Stimulated activated CD4-positive, alpha-beta T cell treated with anti-CD3 and anti-CD28 coated beads, Interleukin-2, amount 100 ng/mL, for 4 hours (primary cell): Measurements from ENCODE around the gene ZNF641.

Experiments used
- DNase-seq: peaks from one replicate; pipeline ENCODE4 v3.0.0-alpha.2; 2020; ENCODE audit warnings: low read depth

ZNF641 gene

DNA sequence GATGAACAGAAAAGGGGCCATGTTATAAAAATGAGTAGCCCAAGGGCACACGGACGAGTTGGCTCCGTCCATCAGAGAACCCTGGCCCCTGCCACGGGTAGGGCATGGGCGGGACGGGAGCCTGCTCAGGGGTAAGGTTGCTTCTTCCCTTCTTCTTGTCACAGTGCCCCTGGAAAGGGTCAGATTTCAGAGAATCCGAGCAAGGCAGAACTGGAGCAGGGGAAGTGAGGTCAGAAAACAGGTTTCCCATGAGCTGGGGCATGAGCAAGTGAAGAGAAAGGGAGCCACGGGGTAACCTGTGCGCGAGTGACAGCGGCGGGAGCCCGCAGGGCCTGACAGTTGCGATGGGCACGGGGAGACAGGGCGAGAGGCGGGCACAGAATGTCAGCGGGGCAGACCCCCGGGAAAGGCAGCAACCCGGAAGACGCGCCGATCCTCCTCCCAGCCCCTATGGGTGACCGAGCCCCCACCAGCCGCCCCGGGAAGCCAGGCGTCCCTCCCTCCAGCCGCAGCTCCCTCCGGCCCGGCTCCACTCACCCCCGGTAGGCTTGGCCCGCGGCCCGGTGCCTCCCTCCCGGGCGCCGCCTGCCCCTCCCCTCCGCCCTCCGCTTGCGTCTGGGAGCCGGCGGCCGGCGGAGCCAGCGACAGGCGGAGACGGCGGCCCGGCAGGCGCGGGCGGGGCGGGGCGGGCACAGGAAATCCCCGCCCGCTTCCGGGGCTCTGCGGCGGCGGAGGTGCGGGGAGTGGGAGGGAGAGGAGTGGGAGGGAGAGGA lies at the start of gene ZNF641:
ZNF641 (minus strand) TSS at position 671 of the 773 bp plus-strand sequence. CDS start 2,829 bp downstream, outside the sequence.
- DNase-seq: peak; percentile 77

DNA sequence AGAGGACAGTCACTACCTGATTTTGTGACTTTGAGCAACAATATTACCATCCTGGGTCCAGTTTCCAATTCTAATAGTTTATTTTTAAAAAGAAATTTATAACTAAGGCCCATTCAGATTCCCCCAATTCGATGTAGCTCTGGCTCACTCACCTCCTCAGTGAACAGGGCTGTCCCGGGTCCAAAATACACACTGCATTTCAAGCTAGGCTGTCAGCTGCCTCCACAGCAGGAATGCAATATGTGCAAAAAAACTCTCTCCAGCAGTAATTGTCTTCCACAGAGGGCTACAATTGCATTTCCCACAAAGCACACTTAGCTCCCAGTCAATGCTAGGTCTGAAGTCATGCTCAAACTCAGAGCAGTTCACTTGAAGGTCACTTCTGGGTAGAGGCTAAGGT lies 39.3 kb upstream of the ZNF641 start:
- no peak for DNase-seq

DNA sequence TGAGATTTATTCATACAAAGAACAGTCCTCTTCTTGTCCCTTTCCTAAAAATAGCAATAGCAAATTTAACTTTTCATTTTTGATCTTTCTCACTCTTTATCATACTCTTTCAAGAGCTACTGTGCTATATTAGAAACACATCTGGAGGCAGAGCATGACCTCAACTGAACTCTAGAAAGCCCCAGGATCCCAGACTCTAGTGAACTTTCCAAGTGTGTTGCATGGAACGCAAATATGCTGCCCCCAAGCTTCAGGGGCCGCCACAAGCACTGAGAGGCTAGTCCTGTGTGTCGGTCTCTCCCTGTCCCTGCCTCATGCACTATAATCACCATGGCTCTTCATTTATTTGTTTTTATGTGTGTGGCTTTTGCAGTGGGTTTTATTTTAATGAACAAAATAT lies 38.7 kb upstream of the ZNF641 start:
- no peak for DNase-seq

DNA sequence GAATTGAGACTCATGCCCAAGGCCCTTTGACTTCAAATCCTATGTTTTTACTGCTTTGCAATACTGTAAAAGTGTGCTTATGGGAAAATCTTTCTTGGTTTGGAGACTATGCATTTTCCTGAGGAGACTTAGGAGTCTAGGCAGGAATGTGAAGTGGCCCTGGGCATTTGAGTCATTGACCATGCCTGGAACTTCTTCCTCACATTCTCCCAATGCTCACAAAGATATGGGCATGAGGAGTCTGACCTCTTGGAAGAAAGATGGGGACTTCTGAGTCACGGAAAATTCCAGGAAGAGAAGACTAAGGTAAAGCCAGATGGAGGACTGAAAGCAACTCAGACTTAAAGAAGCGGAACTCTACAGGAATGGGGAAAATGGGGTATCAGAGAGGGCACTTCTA lies 38.2 kb upstream of the ZNF641 start:
- no peak for DNase-seq

DNA sequence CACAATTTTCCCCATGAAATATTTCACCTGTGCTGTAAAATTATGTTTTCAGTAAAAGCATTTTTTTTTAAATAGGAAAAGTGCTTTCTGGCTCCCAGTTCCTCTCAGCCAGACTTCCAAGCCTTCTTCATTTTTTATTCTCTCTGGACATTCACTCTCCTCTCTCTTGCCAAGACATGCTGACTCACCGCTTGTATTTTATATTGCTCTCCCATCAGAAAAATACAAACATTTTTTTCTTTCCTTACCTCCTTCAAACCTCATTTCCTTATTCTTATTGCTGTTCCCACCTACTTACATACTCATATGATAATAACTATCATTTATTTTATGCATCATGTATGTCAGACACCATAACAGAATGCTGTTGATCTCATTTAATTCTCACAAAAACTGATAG lies 37.7 kb upstream of the ZNF641 start:
- no peak for DNase-seq

DNA sequence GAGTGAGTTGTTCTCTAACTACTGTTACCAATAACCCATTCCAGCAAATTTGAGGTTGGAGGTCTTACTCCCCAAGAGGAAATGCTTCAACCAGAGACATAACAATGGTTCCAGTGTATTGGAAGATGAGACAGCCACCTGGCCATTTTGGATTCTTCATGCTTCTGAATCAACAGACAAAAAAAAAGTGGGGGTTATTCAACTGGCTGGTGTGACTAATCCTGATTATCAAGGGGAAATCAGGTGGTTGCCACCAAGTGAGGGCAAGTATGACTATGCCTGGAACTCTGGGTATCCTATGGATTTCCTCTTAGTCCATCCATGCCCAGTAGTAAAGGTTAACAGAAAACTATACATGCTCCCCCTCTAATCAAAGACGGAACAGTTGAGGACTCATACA lies 29.9 kb upstream of the ZNF641 start:
- DNase-seq: no peak

DNA sequence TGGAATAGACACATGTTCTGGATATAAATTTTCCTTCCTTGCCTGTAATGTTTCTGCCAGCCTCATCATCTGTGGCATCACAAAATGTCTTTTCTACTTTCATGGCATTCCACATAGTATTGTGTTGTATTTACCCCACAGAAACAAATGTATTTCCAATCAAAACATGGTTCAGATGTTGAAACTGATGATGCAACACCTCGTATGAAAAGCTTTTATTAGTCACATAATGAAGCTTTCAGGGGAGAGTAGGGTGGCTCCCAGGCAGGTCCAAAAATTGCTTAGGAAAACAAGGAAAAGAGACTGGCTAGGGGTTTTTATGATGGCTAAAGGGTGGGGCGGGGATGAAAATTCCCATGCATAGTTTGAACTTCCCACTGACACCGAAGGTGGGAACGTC lies 29.1 kb upstream of the ZNF641 start:
- DNase-seq: no peak

DNA sequence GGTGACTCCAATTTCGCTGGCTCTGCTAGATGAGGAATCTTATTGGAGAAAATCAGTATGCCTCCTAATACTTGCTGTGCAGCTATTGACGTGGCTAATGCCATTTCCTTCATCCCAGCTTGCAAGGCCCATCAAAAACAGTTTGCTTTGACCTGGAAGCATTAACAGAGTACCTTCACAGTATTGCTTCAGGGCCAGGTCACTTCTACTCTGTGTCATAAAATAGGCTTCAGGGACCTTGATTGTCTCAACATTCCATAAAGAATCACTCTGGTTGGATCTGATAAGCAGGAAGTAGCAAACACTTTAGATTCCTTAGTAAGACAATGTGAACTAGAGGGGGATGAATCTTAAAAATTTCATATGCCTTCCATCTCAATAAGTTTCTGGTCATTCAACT lies 26.9 kb upstream of the ZNF641 start:
- DNase-seq: no peak

DNA sequence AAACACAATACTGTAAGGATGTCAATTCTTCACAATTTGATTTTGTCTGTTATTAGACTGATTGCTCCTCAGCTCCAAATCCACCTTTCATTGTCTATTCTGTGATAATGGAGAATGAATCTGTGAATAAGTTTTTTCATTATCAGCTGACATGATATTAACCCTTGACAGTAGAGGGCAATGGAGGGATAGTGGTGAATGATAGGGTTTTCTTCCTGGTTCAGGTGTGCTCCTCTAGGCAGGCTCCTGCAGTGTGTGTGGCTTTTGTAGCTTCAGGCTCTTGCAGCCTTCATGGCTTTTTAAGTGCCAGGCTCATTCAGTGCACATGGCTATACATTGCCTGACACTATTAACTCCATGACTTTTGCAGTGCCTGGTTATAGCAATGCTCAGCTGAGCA lies 23.4 kb upstream of the ZNF641 start:
- DNase-seq: no peak

DNA sequence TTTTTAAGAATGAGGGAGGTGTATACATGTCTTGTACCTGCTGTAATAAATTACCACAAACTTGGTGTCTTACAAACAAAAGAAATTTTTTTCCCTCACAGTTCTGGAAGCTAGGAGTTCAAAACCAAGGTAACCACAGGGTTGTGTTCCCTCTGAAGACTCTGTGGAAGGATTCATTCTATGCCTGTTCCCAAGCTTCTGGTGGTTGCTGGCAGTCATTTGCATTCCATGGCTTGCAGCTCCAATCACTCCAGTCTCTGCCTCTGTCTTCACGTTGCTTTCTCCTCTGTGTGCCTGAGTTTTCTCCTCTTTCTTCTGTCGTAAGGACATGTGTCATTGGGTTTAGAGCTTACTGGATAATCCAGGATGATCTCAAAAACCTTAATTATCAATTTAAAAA lies 15.4 kb upstream of the ZNF641 start:
- no peak for DNase-seq

DNA sequence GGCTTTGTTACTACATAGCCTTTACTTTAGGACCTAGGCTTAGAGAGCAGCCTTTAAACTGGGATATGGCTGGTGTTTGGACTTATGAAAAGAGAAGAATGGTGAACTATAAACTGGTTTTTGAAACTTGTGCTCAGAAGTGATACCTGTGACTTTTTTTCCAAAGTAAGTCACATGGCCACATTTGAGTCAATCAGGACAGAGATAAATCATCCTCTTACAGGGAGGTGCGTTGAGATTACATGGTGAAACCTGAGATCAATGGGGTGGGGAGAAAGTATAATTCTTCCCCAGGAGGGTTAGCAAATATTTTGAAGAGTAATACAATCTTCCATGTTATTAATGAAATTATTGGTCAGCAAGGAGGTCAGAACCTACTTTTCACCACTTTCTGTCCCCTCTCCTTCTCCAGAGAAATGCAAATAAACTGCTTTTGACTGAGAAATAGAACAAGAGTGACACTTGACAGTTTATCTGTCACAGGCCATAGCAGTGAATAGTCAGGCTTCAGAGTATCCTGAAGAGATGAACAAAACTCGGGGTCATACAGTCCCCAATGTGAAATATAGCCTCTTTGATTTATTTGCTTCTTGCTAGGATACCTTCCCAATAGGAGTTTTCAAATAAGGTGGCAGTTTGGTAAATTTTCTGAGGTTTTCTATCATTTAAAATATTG lies 11.1 kb upstream of the ZNF641 start:
- no peak for DNase-seq

DNA sequence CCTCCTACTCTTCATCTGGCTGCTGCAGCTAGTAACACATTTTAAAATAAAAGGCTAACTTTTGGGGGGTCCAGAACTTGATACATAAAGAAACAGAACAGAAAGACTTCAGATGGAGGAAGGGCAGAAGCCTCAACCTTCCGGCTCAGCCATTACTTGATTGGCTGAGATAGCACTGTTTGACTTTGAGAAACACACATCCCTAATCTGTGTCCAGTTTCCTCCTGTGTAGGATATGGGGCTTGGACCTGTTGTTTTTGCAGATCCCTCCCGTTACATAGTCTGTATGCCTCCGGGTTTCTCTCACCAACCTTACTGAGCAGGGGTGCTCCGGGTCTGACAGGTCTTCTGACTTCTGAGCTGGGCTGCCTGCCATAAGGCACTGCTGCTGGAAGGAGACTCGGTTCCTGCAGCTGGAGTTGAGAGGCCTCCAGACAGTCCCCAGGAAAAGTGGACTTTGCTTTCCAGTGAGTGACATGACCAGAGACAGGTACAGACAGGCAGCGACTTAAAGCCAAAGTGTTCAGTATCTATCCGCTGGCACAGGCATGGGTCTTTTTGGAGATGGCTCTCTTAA lies 8.3 kb upstream of the ZNF641 start:
- DNase-seq: no peak

DNA sequence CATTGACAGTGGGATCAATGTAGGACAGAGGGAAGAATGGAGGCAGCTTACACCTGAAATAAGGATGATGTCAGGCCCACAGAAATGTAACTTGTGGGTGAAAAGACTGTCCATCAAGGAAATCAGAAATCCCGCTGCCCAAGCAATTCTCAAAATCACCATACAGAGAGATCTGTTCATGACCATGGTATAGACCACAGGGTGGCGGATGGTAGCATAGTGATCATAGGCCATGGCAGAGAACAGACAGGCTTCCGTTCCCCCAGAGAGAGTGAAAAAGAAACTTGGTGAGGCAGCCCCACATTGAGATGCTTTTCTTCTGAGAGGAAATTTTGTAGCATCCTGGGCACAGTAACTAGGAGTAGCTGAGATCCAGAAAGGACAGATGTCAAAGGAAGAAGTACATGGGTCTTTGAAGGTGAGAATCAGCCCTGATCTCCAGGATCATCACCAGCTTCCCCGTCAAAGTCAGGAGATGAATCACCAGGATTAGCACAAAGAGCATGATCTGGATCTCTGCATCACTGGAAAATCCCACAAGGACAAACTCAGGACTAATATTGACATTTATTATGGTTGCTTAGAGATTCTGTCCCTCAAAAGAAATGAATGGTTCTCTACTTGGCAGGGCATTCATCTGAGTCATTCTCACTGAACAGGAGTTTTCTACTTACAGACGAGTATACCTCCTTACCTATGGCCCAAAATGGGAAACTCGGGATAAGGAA lies 5.5 kb upstream of the ZNF641 start:
- no peak for DNase-seq

DNA sequence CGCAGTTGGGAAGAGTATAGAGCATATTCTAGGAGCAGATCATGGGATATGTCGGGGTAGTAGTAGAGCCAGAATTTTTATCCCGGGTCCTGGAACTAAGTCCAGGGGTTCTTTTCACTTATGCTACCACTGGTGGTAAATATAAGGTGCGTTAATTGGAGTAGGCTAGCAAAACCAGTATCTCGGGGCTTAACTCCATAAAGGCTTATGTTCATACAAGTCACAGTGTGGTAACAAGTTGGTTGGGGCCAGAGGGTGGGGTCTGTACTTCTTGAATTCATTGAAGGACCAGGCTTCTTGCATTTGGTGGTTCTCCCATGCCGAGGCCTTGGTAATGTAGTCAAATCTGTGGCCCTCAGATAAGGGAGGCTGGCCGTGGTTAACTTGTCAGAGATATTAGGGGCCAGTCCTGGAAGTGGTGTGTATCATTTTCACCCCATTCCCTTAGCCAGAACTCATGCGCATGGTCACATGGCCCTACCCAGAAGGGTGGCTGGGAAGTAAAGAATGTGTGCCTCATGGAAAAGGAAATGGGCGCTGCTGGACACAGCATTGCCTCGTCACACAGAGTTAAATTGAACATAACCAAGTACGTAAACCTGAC lies 1.5 kb upstream of the ZNF641 start:
- no peak for DNase-seq

DNA sequence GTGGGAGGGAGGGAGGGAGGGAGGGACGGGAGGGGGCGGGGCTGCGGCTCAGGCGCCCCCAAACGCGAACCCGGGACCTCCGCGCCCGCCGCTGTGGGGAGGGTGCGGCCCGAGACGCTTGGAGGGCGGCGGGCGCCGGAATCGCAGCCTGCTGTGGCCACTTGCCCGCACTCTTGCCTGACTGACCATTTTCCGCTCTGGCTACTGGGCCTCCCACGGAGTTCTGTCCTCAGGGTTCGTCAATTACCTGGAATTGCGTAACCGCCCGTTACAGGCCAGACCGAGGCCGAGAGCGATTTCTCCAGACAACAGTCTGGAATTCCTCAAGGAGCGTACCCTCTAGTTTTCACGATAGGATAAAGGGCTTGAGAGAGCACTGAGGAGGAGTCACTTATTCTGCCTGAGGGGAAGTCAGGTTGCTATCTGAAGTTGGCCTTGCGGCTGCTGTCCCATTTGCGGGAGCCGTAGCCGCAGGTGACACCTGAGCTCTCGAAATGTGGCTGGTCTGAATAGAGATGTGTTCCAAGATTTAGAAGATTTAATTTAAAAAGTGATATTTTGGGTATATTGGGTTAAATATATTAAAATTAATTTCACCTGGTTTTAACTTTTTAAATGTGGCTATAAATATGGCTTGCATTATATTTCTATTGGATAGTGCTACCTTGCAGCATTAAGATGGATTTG lies 446 bp upstream of the ZNF641 start:
- DNase-seq: no peak

DNA sequence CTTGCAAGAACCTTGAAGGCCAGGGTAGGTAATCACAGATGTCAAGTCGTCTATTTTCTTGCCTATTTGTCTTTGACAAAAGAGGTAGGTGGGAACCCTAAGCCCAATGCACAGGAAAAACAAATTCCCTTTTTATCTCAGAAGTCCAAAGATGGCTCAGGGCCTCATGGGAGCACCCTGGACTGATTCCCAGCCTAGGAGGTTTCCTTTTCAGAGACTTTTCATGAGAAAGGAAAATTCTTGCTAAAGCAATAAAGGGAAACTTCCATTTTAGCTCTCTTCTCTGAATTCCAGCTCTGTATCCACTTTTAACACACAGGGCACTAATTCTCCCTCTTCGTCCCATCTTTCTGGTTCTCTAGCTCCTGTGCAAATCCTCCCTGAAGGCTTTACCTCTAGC lies 1.2 kb downstream of the ZNF641 start:
- no peak for DNase-seq

DNA sequence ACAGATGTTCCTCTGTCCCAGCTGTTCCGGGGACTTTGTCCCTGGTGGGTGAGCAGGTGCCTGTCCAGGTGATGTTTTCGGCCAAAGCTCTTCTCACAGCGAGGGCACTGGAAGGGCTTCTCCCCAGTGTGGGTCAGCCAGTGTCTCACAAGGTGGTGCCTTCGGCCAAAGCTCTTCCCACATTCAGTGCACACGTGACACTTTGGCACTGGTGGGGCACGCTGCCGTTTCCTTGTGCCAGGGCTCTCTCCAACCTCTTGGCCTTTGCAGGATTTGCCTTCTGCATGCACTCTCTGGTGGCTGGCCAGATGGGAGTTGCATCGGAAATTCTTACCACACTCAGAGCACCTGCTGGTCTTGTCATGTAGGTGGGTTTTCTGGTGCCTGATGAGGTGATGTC lies 7.7 kb downstream of the ZNF641 start:
- DNase-seq: no peak

DNA sequence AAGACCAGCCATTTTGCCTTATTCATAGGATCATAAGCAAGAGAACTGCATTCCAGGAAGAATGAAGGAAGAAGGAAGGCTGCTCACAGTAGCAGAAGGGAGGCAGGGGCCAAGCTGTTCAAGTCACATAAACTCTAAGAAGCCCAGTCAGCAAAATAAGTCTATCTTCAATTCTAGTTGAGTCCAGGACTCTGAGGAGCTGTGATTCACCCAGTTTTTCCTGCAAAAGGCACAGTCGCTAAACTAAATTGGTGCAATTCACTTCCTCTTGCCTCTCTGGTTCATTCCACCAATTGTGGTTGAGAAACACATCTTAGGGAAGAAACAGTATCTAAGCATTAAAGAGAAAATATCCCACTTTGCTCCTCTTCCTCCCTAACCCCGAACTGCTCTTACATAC lies 9.8 kb downstream of the ZNF641 start:
- DNase-seq: no peak

DNA sequence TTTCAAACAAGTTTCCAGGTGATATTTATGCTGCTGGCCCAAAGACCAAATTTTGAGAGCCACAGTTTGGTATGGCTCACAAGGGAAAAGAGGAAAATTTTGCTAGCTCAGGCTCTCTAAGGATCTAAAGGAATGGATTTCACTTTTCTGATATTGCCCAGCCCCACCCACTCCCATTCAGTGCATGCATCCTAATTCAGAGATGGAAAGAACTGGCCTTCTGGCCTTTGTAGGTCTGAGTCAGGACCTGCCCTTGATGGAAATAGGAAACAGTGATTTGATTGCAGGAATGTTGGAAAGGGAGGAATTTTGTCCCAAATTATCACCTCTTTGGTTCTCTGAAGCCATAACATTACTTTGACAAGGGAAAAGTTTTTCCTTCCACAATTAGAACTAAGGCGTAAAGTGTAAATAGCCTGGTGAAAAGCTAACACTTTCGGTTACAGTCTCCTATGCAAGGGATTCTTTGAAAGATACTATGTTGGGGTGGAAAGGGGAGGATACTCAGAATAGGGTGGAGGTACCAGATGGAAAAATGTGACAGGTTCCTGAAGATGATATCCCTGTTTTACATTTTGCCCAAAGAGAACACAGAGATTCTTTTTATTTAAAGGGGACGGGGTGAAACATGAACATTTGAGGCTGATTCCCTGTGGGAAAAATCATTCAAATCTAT lies 11.1 kb downstream of the ZNF641 start:
- DNase-seq: no peak

DNA sequence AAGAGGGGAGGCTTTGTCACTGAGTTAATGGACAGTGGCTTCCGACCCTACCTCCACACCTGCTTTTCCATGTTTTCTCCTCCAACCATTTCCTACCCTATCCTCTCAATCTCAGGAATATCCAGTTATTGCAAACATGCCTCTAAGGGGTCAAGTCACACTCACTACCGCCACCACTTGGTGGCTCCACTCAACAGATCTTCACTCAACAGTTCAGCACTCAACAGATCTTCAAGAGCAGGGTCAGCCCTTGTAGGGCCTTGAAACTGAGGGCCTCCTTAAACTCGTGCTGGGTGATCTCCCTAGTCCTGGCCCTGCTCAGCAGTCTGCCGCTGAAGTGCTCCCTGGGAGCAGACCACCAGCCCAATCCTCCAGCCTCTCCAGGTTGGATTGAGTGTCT lies 14.2 kb downstream of the ZNF641 start:
- no peak for DNase-seq

DNA sequence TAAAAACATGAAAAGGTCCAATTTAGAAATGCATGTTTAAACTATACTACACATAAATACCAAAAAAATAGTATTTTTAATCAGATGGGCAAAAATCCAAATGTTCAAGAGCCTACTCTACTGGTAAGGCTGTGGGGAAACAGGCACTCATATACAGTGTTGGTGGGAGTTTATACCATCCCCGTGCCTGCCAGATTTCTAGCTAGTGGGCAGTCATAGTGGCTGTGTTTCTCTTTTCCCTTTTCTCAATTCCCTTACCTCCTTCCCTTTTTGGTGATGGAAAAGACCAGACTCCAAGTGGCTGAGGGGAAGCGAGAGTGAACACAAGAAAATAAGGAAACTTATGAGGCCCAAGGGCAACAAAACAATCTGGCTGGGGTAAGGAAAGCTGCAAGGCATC lies 14.7 kb downstream of the ZNF641 start:
- no peak for DNase-seq
